ENCODE results near the gene CHRDL2.

CHRDL2 gene

DNA sequence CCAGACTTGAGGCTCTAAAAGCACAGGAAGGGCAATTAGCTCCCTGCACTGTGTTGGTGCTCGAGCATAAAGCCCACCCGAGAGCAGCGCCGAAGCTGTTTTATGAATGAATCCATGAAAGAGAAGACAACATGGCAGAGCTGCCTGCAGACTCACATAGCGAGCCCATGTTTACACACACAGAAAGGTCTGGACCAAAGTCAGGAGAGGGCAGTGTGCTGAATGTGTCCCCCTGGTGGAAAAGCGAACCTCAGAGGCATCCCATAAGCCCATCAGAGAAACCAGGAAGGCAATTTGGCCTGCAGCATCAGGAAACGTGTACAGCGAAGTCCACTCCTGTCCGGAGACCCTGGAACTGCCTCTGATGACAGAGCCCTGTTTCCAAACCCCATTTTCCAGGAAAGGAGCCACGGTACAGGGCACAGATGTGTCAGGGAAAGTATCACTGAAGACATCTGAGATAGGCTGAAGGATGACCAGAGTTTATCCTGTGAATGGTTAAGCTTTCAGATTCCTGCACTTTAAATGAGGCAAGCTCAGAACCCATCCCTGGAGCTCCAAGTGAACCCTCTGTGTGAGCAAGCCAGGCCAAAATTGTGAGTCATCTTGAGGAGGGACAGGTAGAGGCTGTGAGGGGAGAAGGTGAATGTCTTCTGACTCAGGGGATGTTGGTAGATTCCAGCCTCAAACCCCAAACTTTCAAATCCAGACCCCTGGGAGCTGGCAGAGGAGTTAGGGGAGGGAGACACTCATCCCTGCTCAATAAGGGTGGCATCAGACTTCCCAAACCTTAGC, 36.9 kb downstream of the CHRDL2 start:
- no peak for ATAC-seq (replicated peaks)
- no peak for DNase-seq
- Mint-ChIP-seq H3K27me3 (peaks cover 13 to 34% of the 10 kb centered on the region in 2 donors), H3K27ac (no peak overlapping the region), H3K36me3 (no peaks in the 10 kb centered on the region), H3K4me1 (peaks cover 5 to 9% of the 10 kb centered on the region in 2 donors), H3K4me3 (no peak overlapping the region), H3K9me3 (no peaks in the 10 kb centered on the region)

DNA sequence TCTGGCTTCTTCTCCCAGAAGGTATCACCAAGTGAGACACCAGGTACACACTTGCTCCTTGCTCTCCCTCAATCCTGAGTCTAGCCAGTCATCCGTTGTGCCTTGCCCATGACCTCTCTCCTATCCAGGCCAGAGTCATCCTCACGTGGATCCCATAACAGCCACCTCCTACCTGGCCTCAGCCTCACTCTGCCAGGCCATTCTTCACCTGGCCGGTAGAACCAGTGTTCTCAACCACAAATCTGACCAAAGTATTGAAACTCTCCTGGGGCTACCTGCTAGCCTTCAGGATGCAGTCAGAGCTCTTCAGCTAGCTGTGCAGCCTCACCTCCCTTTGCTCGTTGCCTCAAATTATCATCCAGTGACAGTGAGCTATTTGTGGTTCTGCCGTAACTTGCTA, 37.7 kb downstream of the CHRDL2 start:
- DNase-seq (no peak), ATAC-seq (replicated peaks) (no peak)
- H3K4me3 Mint-ChIP-seq: no peak overlapping the region
- H3K9me3 Mint-ChIP-seq: no peaks in the 10 kb centered on the region
- peaks cover 5 to 9% of the 10 kb centered on the region in 2 donors for H3K4me1 Mint-ChIP-seq
- H3K36me3 Mint-ChIP-seq: no peaks in the 10 kb centered on the region
- H3K27ac Mint-ChIP-seq: peak overlapping the region; percentile 48
- H3K27me3 Mint-ChIP-seq: peaks cover 13 to 34% of the 10 kb centered on the region in 2 donors

DNA sequence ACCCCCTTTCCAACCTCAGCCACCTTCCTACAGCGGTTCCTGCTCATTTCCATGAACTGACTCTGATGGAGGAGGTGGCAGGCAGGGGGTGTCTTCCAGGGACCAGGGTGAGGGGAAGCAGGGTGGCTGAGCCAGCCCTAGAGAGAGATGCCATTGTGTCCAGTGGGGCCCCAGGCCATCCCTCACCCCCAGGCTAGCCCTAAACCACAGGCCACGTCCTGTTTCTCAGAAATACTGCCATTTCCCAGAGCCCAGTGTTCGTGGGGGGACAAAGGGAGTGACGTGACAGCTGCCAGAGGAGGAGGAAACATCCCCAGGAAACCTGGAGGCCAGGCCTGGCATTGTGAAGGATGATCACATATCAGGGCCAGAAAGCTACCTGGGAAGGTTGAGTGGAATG, 39.5 kb downstream of the CHRDL2 start:
- DNase-seq (no peak), ATAC-seq (replicated peaks) (no peak)
- Mint-ChIP-seq H3K27me3 (peaks cover 8 to 24% of the 10 kb centered on the region in 2 donors), H3K27ac (no peak overlapping the region), H3K36me3 (no peaks in the 10 kb centered on the region), H3K4me3 (no peak overlapping the region), H3K9me3 (no peaks in the 10 kb centered on the region), H3K4me1 (peaks cover 0 to under 1% of the 10 kb centered on the region in 2 donors)

DNA sequence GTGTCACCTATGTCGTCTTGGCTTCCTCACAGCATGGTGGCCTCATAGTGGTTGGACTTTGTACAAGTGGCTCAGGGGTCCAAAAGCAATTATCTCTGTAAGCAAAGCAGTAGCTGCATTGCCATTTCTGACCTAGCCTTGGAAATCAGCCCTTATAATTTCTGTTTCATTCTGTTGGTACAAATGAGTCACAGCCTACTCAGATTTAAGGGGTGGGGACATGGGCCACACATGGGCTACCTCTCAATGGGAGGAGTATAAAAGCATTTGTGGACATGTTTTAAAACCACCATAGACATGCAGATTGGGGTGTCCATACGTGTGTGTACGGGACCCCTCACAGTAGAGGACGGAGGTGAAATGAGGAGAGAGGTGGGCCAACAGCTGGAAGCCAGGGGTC, 41.6 kb downstream of the CHRDL2 start:
- ATAC-seq (replicated peaks): no peak
- Mint-ChIP-seq H3K27ac (no peak overlapping the region), H3K36me3 (no peaks in the 10 kb centered on the region), H3K27me3 (peaks cover 14 to 19% of the 10 kb centered on the region in 2 donors), H3K4me3 (no peak overlapping the region), H3K4me1 (no peaks in the 10 kb centered on the region), H3K9me3 (no peaks in the 10 kb centered on the region)
- no peak for DNase-seq

DNA sequence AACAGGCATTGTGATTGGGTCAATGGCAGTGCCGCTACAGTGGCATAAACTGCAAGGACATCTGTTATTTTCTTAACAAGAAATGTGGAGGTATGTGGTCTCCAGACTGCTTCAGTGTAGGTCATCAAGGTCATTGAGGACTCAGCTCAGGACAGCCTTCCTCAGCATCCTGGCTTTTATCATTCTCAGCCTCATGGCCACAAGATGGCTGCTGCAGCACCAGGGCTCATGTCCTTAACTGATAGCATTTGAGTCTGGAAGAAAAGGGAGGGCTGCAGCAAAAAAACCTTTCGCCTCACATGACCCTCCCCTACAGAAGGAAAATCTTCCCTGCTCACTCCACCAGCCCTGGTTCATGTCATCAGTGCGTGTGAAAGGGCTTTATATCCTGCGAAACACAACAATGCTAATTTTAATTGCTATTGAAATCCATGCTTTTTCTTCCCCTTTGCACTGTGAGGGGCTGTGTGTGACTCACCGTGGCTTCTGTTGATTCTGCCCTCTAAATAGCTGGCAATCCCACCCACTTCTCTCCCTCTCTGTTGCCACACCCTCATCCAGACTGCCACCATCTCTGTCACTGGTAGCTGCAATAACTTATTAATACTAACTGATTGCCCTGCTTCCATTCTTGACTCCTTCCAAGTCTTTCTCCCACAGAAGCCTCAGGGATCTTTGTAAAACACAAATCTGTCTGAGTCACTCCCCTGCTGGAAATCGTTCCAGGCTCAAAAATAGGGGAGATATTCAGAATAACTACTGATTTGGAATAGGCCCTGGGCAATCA, 43.8 kb downstream of the CHRDL2 start:
- DNase-seq (no peak), ATAC-seq (replicated peaks) (no peak)
- H3K4me3 Mint-ChIP-seq: no peak overlapping the region
- peaks cover 0 to 2% of the 10 kb centered on the region in 2 donors for H3K4me1 Mint-ChIP-seq
- H3K27ac Mint-ChIP-seq: no peak overlapping the region
- H3K9me3 Mint-ChIP-seq: no peaks in the 10 kb centered on the region
- peaks cover 19 to 23% of the 10 kb centered on the region in 2 donors for H3K27me3 Mint-ChIP-seq
- H3K36me3 Mint-ChIP-seq: no peaks in the 10 kb centered on the region

DNA sequence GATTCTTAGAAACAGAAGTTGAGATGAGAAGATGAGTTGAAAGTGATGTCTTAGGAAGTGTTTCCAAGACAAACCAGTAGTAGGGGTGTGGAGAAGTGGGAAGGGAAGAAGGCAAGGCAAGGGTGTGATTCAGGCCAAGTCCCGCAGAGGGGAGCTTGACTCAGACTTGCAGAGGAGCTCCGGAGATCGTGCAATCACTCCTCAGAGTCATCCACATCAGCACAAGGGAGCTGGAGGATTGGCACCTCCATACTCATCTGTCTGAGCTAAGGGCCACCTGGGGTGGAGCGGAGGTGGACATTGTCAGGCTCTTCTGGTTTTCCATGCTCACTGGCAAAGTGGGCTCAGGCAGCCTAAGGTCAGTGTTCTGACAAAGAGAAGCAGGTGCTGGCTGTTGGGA, 44.4 kb downstream of the CHRDL2 start:
- Mint-ChIP-seq H3K36me3 (no peaks in the 10 kb centered on the region), H3K9me3 (no peaks in the 10 kb centered on the region), H3K4me3 (no peak overlapping the region), H3K27me3 (peaks cover 22 to 30% of the 10 kb centered on the region in 2 donors), H3K27ac (no peak overlapping the region), H3K4me1 (peaks cover 0 to 2% of the 10 kb centered on the region in 2 donors)
- DNase-seq: no peak
- no peak for ATAC-seq (replicated peaks)

DNA sequence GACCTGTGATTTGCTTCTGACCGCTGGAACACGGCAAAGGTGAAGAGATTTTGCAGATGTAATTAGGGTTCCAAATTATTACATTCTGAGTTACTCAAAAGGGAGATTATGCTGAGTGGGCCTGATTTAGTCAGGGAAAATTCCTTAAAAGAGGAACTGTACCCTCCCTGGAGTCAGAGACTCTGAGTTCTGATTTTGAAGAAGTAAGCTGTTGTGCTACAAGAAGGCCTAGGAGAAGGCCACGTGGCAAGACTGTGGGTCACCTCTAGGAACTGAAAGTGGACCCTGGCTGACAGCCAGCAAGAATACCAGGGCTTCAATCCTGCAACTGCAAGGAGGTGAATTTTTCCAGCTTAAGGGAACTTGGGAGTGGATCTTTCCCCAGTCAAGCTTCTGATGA, 45.3 kb downstream of the CHRDL2 start:
- ATAC-seq (replicated peaks) (peak; percentile 69 to 78), DNase-seq (no peak)
- no peak overlapping the region for H3K4me3 Mint-ChIP-seq
- no peaks in the 10 kb centered on the region for H3K36me3 Mint-ChIP-seq
- peaks cover 26 to 35% of the 10 kb centered on the region in 2 donors for H3K27me3 Mint-ChIP-seq
- no peaks in the 10 kb centered on the region for H3K9me3 Mint-ChIP-seq
- H3K4me1 Mint-ChIP-seq: peaks cover 0 to 2% of the 10 kb centered on the region in 2 donors
- no peak overlapping the region for H3K27ac Mint-ChIP-seq

DNA sequence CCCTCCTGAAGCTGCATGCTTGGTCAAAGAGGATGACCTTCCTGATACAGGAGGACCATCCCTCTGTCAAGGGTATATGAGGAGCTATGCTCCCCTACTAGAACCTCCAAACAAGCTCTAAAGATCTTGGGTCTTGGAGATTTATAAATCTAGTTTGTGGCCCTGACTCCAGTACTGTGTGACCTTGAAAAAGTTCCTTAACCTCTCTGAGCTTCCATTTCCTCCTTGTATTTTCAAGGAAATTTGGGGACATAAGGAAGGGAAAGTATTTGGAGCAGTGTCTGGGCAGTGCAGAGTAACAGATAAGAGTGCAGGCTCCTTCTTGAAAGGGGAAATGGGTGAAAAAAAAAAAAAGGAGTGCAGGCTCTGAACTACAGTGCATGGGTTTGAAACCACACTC, 45.9 kb downstream of the CHRDL2 start:
- Mint-ChIP-seq H3K27me3 (peaks cover 28 to 40% of the 10 kb centered on the region in 2 donors), H3K4me1 (peaks cover 0 to 2% of the 10 kb centered on the region in 2 donors), H3K27ac (no peak overlapping the region), H3K36me3 (no peaks in the 10 kb centered on the region), H3K9me3 (no peaks in the 10 kb centered on the region), H3K4me3 (no peak overlapping the region)
- no peak for ATAC-seq (replicated peaks)
- no peak for DNase-seq

DNA sequence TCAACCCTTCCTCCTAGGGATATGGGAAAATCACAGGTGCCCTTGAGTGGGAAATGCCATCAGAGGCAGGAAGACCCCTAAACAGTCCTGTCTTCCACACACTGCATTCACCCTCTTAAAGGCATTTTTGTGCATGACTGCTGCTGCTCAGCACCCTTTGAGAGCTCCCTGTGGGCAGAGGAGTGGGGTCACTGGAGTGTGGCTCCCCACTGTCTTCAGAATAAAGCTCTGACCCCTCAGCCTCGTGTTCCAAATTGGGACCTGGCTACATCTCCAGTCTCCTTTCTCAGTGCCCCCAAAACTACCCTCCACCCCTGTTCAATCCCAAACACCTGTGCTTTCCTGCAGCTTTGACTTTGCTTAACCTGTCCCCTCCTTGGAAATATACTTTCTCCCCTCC, 46.6 kb downstream of the CHRDL2 start:
- peaks cover 0 to 2% of the 10 kb centered on the region in 2 donors for H3K4me1 Mint-ChIP-seq
- DNase-seq (no peak), ATAC-seq (replicated peaks) (no peak)
- H3K9me3 Mint-ChIP-seq: no peaks in the 10 kb centered on the region
- H3K27me3 Mint-ChIP-seq: peaks cover 32 to 46% of the 10 kb centered on the region in 2 donors
- no peaks in the 10 kb centered on the region for H3K36me3 Mint-ChIP-seq
- H3K4me3 Mint-ChIP-seq: no peak overlapping the region
- no peak overlapping the region for H3K27ac Mint-ChIP-seq

DNA sequence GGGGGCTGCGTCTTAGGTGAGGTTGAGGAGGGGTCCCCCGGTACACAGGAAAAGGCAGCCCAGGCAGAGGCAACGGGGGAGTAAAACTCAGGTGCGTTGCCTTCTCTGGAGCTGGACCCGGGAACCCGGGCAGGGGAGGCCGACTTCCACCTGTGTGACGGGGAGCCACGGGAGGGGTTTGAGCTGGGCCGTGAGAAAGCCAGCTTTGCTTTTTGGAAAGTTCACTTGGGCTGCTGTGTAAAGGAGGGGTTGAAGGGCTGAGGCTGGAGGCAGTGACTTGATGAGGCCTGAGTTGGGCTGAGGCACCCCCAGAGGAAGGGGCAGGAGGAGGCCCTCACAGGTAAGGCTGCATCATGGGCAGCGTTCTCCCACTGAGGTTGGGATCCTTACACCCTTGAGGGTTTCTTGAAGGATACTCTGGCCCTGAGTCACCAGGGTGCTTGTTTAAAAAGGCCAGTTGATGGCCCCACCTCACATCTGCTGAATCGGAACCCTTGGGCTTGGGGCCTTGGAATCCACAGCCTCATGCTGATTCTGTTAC, 47.2 kb downstream of the CHRDL2 start:
- Mint-ChIP-seq H3K27ac (no peak overlapping the region), H3K27me3 (peaks cover 32 to 46% of the 10 kb centered on the region in 2 donors), H3K4me1 (peaks cover 0 to 2% of the 10 kb centered on the region in 2 donors), H3K36me3 (no peaks in the 10 kb centered on the region), H3K4me3 (no peak overlapping the region), H3K9me3 (no peaks in the 10 kb centered on the region)
- ATAC-seq (replicated peaks): no peak
- no peak for DNase-seq

DNA sequence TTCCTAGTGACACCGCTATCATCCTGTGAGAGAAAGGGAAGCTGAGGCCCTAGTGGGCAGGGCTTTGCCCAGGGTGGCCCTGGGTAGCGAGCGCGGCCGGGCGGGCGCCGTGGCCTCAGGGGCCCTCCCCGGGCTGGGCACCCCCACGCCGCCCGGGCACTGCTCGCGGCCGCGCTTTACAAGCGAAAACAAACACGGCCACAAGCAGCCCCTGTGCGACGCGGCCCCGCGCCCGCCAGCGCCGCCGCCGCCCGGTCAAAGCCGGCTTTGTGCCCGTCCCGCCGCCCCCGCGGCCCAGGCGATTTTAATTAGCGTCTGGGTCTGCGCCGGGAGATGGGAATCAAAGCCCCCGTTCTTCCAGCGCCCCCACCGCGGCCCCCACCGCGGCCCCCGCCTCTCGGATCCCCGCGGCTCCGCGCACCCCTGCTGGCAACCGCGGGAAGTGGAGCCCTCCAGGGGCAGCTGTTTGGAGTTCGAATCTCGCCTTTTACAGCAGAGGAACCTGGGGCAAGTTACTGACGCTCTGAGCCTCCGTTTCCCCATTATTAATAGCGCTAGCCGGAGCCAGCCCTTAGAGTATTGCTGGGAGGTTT, 47.9 kb downstream of the CHRDL2 start:
- Mint-ChIP-seq H3K27me3 (peaks cover 32 to 46% of the 10 kb centered on the region in 2 donors), H3K36me3 (no peaks in the 10 kb centered on the region), H3K9me3 (no peaks in the 10 kb centered on the region), H3K4me3 (peak overlapping the region in 1 of 2 donors; percentile 14), H3K4me1 (peaks cover 0 to 2% of the 10 kb centered on the region in 2 donors), H3K27ac (no peak overlapping the region)
- ATAC-seq (replicated peaks) (peak; percentile 29 to 36), DNase-seq (no peak)

DNA sequence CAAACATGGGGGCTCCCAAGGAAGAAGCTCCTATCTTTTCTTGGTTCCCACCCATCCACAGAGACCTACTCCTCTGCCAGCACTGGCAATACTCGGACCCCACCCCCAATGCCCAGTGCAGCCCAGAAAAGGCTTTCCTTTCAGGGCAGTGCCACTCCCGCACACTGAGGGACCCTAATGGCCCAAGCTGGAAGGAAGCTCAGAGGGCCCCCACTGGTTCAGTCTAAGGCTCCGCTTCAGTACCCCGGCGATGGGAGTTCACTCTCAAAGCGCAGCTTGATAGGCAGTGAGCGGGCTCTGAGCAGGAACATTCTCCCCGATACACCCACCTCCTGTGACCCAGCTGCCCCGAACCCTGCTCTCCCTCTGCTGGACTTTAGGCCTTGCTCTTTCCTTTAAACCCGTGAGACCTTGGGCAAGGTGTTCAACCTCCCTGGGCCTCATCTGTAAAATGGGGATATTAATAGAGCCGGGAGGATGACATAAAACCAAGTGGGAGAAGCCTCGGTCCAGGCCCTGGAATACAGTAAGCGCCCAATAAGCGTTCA, 48.4 kb downstream of the CHRDL2 start:
- peak overlapping the region in 1 of 2 donors; percentile 14 for H3K4me3 Mint-ChIP-seq
- no peak for ATAC-seq (replicated peaks)

DNA sequence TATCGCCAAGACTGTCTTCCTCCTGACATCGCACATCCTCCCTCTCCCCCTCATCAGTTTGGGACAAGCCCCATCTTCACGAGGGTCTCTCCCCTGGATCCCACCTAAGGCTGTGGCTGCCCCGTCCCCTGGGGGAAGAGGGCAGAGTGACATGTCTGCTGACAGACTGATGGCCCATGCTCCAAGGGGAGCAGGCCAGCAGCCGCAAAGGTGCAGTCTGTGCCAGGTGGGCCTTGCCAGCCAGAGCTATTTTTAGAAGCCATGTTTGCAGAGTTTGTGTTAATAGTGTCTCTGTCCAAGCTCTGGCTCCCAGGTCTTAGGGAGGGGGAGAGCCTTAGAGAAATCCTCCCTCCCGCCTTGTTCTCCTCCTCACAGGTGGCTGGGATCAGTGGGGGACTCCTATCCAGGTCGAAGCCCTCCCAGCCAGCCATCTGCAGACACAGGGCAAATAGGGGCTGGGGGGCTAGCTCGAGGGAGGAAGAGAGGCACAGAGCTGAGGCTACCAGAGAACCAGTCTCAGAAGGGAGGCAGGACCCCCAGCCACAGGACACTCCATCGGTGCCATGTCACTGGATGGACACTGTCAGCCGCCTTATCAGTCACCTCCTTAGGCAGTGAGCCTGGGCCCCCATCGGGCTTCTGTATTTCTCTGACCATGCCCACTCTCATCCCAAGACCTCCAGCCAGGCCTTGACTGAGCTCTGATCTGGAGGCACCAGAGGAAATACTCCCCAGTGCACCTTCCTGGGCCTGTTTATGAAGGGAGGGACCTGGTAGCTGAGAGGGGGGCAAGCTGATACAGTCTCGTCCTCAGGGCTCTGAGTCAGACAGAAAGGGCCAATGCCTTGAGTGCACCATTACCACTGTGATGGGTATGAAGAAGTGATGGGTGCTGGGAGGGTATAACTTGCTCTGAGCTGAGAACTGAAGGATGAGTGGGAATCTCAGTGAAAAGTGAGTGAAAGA, 49.3 kb downstream of the CHRDL2 start:
- no peak overlapping the region for H3K4me3 Mint-ChIP-seq
- peaks cover 0 to 2% of the 10 kb centered on the region in 2 donors for H3K4me1 Mint-ChIP-seq
- H3K36me3 Mint-ChIP-seq: no peaks in the 10 kb centered on the region
- DNase-seq (no peak), ATAC-seq (replicated peaks) (no peak)
- no peak overlapping the region for H3K27ac Mint-ChIP-seq
- peaks cover 32 to 46% of the 10 kb centered on the region in 2 donors for H3K27me3 Mint-ChIP-seq
- H3K9me3 Mint-ChIP-seq: no peaks in the 10 kb centered on the region

More for the DNA sequence above, 48.4 kb downstream of the CHRDL2 start:
- peaks cover 32 to 46% of the 10 kb centered on the region in 2 donors for H3K27me3 Mint-ChIP-seq
- no peak overlapping the region for H3K27ac Mint-ChIP-seq
- no peak for DNase-seq
- H3K4me1 Mint-ChIP-seq: peaks cover 0 to 2% of the 10 kb centered on the region in 2 donors
- H3K9me3 Mint-ChIP-seq: no peaks in the 10 kb centered on the region
- H3K36me3 Mint-ChIP-seq: no peaks in the 10 kb centered on the region

All from stimulated activated naive B cell treated with anti-CD40 and anti-IgM and Interleukin-4, amounts not matched to agents 10 μg/mL and 1 μg/mL and 100 μg/mL, for 72 hours (primary cell).